HG03097 (cell line): ENCODE data around the gene LAPTM4A.
"Not testable (repeated sequence)": the region's sequence is repeated elsewhere in the genome, so short reads cannot be mapped to it uniquely, and the experiment has no call there.

Source experiments
- ATAC-seq: cut with Tn5 transposase; IDR thresholded peaks from one replicate; pipeline ENCODE4 v1.9.1; 2021; ENCODE audit not compliant: unreplicated experiment, low FRiP score

The LAPTM4A gene

DNA sequence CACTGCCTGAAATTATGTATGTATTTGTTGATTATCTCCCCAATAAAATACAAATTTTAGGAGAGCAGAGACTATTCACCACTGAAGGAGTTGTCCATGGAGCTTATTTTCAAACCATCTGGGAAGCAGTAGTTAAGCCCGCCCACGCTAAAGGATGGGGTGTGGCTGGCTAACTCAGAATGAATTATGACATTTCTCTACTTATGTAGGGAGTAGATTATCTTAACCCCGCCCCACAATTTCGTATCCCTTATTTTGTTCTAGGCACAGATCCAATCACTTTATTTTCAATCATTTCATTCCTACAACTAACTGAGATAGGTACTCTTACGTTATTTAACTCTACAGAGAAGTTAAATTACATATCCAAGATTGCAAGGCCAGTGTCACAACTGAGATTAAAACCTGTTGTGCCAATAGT is 1.4 kb upstream of the LAPTM4A start:
- no peak for ATAC-seq

DNA sequence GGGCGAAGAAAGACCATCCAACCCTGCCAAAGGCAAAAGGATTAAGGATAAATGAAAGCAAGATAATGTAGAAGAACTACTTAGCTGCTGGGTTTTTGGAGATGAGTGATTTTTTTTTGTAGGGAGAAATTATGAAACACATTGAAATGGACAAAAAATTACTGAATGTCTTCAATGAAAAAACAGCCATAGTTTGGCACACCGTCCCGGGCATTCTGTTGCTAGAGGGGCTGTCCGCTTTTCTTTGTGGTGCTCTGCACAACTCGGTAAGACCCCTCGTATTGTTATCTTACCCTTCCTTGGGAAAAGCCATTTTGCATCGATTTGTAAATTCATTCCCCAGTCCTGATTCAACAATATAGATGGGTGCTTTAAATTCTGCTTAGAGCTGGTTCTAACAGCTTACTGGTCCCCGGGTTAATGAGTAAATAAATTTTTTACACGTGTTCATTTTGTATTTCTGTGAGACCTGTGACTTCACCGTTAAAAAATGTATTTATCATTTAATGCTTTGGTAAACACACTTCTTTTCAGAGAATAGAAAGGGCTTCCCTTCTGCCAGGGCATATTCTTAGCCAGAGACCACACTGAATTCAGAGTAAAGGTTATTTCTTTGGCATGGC is 912 bp upstream of the LAPTM4A start:
- ATAC-seq, result no peak

DNA sequence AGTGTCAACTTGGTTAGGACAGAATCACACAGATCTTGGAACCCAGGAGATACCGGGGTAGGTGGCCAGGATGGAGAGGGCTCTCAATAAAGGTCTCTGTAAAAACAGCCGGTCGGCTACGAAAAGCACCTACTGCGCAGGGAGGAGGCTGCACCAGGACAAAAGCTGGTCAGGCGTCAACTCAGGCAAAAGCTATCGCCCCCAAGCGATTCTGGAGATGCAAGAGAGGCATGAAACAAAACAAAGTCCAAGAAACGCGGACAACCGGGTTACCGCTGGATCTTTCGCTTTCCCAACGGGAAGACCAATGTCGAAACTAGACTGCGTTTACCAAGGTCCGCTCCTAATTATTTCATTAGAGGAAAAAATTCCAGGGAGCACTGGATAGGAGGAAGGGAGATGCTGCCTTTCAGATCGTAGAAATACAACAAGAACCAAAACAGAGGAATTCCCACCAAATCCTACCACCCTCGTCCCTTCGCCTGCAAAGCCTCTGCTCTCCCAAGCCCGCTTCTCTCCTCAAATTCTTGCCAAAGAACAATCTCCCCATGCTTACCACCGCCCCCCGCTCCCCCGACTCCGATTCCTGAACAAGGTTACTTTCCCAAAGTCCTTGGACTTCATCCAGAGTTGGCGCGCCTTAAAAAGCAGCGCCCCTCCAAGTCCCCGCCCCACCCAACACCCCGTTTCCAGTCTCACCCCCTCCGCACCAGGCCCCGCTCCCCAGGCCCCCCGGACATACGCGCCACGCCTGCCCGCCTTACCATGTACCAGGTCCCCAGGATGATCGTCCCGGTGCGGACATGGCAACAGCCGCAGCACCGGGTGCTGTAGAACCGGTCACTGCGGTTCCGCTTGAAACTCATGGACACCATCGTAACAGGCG is 539 bp downstream of the LAPTM4A start:
- peak; percentile 13 for ATAC-seq

- ATAC-seq, result no peak
These were observed 1.3 kb downstream of the LAPTM4A start for GRCh38 chr2:20050104-20050645.

DNA sequence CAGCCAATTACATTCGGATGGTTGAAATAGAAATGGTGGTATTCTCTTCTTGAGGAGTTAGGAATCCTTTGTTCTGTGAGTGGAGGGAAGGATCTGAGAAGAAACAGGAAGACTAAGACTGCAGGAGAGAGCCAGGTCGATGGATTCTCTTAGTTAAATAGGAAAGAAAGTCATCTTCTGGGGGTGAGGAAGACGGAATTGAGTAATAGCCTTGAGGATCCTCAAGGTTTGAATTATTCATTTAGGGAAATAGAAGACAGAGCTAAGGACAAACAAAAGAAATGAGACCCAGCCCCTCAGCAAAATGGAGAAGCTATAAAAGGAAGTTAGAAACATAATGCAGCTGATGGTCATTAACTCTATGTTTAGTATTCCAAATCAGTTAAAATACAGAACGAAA is 1.8 kb downstream of the LAPTM4A start:
- no peak for ATAC-seq

GRCh38 chr2:20048488-20049448 is 2.7 kb downstream of the LAPTM4A start:
- no peak for ATAC-seq

GRCh38 chr2:20045712-20046292 is 5.6 kb downstream of the LAPTM4A start:
- not testable (repeated sequence) for ATAC-seq

- no peak for ATAC-seq
These were observed 6.7 kb downstream of the LAPTM4A start for GRCh38 chr2:20044778-20045177.

DNA sequence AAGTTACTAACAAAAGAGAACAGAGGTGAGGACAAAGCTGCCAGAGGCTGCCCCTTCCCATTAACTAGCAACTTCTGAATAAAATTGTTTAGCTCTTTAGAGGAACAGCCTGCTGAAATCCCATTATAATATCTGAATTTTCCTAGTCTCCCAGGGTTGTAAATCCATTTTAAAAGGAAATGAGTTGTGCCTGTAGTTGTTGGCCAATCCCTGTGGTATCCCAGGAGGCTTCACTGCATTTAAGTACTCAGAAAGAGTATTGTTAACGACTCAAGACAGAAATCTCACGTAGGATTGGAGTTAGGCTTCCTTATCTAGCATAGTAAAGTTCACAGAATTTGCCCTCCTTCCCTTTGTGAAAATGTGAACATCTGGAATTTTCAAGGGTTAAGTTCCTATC is 8.9 kb downstream of the LAPTM4A start:
- no peak for ATAC-seq

DNA sequence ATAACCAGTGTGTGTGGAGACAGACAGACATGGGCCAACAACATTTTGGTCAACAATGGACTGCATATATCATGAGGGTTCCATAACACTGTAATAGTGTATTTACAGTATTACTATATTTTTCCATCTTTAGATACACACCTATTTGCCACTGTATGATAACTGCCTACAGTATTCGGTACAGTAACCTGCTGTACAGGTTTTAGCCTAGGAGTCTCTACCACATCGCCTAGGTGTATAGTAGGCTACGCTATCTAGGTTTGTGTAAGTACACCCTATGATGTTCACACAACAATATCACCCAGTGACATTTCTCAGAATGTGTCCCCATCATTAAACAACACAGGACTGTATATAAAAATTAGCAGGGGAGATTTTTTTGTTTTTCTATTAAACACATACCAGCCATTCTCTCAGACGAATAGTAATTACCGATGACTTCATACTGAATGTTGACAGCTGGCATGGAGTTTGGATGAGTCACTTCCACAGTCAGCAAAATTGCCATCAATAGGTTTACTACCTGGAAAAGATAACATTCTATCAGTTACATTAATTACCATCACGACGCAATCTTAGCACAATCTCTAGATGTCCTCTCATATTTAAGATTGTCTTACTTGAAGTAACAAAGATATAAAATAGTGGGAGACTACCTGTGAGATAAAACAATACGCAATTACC is 10.8 kb downstream of the LAPTM4A start:
- ATAC-seq, result no peak

DNA sequence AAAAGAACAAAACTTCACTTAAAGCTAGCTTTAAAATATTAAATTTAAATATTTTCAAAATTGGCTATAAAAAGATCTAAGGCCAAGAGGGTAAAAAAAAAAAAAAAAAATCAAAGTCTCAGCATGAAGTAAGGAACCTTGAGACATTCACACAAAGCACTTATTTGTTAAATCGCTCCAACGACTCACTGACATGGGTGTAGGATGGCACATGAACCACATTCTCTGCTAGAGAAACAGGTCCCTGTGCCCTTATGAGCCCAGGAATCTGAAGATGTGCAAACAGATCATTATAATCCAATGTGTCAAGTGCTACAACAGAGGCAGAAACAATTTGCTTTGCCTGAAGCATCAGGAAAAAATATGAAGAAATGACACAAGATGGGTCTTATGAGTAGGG is 13.8 kb downstream of the LAPTM4A start:
- ATAC-seq, result no peak

- no peak for ATAC-seq
These were observed 15.3 kb downstream of the LAPTM4A start for GRCh38 chr2:20035955-20036666.

DNA sequence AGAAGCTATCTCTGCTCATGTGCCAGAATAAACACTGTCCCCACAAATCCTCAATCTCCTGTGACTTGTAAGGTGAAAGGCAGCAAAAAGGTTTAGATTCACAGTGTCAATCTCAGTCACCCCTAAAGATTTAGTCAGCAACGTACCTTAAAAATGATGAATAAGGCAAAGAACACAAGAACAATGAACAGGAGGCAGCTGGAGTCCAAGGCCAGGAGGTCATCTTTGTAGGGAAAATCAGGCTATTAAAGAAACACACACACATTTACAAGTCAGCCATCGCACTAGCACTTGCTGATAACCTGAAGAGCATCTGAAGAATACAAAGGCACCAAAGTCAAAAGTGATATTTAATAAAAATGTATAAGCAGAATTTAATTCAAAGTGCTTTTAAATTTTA is 16.6 kb downstream of the LAPTM4A start:
- ATAC-seq, result no peak

DNA sequence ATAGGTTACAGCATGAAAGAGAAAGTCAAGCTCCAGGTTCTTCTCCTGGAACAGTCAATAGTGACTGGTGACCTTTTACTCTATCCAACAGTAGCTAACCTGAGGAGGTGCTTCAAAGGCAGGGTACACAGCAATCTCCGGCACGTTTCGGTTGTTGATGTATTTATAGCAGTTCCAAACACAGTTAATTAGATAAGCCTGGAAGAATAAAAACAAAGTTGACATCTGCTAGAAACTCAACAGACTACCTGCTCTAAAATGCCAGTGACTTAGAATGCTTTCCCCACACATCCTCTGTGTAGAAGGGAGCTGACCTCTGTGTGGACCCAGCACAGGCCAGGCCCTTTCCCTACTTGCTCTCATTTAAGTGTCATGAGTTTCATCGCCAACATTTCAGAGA is 17.2 kb downstream of the LAPTM4A start:
- no peak for ATAC-seq

- ATAC-seq, result no peak
These were observed 18.1 kb downstream of the LAPTM4A start for GRCh38 chr2:20033322-20033721.

- ATAC-seq, result no peak
These were observed 21.2 kb downstream of the LAPTM4A start for GRCh38 chr2:20030224-20030623.

GRCh38 chr2:20027705-20028434 is 23.6 kb downstream of the LAPTM4A start:
- no peak for ATAC-seq

- ATAC-seq, result no peak
These were observed 24.2 kb downstream of the LAPTM4A start for GRCh38 chr2:20027260-20027677.
